ENCODE results near the gene DLK2.

GRCh38 chr6:43492673-43493072, 37.3 kb upstream of the DLK2 start:
- TF ChIP-seq CTCF (IDR thresholded peaks at IDR 0.05) (no peak), POLR2A (IDR thresholded peaks at IDR 0.05) (no peak), EP300 (IDR thresholded peaks at IDR 0.05) (no peak)
